AG10803 (cell line): ENCODE measurements around the gene SIGLEC11.
A peak's percentile ranks its signal among the peaks of the same experiment; 100 is the strongest.

Experiments used
- DNase-seq: peaks from one replicate; pipeline ENCODE4 v3.0.0; 2010; ENCODE audit warnings: low read depth
- H3K4me3 ChIP-seq: 2 replicates; pipeline ENCODE4 v1.5.1; 2011; ENCODE audit warnings: mild to moderate bottlenecking, low read length, control low read depth
- TF ChIP-seq, protein P1 (sequence below): conservative IDR thresholded peaks from 2 replicates; pipeline ENCODE4 v1.5.1; 2011; ENCODE audit warnings: mild to moderate bottlenecking, low read length, control low read depth, inconsistent platforms

SIGLEC11 gene

DNA sequence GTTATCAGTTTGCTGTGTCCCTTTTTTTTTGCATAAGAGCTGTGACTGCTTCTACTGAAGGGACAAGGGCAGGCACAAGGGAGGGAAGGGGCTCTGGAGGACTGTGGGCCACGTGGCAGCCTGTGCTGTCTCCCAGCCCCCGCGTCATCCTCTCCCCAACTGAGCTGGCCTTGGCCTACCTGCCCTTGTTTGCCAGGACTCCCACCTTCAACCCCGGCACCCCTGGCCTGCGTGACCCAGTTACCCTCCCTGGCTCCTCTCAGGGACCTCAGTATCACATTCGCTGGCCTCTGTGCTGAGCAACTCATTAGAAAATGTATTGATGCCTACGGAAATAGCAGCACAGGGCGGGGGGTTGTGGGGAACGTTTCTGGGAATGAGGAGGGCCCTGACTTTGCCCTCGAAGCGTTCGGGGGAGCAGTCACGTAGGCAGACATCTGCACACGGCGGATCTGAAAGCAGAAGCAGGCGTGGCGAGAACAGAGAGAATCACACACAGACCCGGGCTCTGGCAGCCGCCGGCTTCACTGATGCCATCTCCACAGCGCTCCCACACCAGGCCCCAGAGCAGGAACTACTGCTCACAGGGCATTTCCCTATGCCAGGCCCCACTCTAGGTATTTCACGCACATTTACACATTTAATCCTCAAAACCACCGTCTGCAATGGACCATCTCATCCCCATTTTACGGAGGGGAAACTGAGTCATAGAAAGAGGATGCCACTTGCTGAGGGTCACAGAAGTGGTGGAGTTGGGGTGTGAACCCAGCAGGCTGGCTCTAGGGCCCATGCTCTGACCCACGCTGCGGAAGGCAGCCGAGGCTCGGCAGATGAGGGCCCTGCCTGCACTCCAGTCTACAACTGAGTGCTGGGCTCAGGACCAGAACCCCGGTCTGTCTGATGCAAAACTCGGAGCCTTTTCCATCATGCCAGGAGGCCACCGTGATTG is 37.6 kb downstream of the SIGLEC11 start:
- no peak overlapping the region for H3K4me3 ChIP-seq
- TF ChIP-seq, protein P1, sequence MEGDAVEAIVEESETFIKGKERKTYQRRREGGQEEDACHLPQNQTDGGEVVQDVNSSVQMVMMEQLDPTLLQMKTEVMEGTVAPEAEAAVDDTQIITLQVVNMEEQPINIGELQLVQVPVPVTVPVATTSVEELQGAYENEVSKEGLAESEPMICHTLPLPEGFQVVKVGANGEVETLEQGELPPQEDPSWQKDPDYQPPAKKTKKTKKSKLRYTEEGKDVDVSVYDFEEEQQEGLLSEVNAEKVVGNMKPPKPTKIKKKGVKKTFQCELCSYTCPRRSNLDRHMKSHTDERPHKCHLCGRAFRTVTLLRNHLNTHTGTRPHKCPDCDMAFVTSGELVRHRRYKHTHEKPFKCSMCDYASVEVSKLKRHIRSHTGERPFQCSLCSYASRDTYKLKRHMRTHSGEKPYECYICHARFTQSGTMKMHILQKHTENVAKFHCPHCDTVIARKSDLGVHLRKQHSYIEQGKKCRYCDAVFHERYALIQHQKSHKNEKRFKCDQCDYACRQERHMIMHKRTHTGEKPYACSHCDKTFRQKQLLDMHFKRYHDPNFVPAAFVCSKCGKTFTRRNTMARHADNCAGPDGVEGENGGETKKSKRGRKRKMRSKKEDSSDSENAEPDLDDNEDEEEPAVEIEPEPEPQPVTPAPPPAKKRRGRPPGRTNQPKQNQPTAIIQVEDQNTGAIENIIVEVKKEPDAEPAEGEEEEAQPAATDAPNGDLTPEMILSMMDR: no peak

DNA sequence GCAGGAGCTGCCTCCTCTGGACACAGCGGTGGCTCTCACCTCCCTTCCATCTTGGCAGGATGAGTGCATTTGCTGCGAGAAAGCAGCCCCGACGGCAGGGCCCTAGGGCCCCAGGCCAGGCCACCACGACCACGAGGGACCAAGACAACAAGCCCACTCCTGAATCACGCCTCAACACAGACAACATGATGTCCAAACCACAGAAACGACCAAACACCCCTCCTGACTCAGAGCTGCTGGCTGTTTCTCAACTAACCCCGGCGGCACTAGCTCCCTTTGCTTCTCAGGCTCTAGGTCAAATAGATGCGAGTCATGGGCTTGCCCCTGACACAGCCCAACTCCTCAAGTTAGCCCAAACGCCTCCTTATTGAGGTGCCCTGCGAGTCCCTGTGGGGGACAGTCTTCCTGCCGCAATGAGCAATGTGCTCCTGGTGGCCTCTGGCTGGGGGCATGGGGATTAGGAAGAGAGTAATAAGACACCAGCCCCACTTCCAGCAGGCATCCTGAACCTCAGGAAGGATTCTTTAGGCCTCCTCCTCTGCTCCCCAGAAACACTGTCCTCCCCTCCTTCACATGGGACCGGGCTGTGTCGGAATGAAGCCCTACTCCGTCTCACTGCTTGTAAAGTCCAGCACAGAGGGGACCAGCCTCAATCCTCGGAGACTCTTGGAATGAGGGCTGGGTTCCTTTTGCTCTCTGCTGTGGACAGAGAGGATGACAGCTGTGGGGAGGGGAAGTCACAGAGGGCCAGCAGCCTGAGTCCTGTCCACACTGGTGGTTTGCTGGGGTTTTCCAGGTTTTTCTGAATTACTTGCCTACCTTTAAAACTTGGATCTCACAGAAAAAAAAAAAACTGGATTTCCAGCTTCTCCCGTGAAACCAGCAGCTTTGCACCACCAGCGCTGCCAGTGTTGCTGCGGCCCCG is 38.8 kb downstream of the SIGLEC11 start:
- H3K4me3 ChIP-seq: no peak overlapping the region
- DNase-seq: peak; percentile 81
- TF ChIP-seq, protein P1: no peak

More for the DNA sequence above, 37.6 kb downstream of the SIGLEC11 start:
- DNase-seq: no peak

DNA sequence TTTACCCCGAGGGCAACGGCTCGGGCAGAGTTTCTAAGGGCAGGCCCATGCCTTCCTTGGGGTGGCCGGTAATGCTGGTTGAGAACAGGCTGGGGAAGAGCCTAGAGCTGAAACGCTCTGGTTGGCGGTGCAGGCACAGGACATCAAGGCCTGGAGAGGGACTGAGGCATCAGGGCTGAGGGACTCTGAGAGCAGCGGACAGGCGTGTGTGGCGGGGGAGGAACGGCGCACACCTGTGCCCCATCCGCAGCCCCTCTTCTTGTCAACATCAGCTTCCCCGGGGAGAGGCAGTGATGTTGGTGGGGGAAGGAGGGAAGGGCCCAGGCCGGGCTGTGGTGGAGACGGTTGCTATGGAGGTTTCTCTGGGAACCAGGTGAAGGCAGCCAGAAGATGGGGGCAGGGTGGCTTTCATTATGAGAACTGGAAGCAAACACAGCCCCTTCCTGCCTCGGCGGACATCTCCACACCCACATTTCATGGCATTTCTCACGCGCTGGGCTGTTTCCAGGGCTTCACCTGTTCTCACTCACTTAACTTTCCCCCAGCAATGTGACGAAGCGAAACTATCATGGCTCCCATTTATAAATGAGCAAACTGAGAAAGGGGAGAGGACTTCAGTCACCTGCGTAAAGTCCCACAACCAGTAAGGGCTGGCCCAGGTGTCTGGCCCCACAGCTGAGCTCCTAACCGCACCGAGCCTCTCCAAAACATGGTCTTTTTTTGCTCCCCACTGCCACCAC is 40.2 kb downstream of the SIGLEC11 start:
- no peak overlapping the region for H3K4me3 ChIP-seq
- DNase-seq: no peak
- TF ChIP-seq, protein P1: no peak

DNA sequence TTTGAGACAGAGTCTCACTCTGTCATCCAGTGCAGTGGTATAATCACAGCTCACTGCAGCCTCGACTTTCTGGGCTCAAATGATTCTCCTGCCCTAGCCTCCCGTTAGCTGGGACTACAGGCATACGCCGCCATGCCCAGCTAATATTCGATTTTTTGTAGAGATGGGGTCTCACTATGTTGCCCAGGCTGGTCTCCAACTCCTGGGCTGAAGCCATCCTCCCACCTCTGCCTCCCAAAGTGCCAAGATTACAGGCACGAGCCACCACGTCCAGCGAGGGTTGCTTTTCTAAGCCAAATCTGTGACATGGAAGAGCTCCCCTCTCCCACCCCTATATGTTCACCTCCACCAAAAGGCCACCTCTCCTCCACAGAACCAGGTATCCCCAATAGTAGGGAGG is 42.9 kb downstream of the SIGLEC11 start:
- DNase-seq: no peak
- no peak overlapping the region for H3K4me3 ChIP-seq
- TF ChIP-seq, protein P1: no peak

DNA sequence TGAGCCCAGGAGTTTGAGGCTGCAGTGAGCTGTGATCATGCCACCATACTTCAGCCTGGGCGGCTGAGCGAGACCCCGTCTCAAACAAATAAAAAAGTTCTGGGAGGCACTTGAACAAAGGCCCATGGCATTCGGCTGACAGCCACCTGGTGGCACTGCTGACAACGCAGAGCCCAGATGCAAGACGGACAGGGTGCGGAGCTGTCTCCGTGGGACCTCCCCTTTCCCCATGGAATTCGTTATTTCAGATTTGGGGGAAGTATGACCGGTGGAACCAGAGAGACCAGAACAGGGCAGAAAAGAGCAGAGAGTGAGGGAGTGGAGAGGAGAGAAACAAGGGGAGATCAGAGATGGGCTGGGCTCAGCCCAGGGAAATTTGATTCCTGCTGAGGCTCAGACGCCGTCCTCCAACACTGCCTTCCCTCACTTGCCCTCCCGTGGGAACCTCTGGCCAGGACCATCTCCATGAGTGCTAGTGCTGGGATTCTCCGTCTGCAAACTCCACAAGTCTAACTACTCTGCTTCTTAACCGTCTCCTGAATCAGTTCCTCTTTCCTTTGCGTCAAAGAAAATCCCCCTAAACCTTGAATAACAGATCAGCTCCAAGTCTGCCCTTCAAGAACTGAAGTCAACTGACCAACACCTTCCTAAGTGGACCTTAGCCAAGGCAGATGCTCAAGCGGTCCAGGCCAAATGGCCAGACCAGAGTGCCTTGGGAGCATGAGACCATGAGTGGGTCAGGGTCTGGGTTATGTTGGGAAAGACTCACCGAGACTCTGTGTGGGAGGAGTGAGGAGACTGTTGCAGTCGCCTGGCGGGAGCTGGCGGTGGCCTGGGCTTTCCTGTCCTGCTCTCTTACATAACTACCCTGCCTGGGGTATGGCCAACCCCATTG is 43.9 kb downstream of the SIGLEC11 start:
- no peak for DNase-seq
- no peak overlapping the region for H3K4me3 ChIP-seq
- TF ChIP-seq, protein P1: no peak

DNA sequence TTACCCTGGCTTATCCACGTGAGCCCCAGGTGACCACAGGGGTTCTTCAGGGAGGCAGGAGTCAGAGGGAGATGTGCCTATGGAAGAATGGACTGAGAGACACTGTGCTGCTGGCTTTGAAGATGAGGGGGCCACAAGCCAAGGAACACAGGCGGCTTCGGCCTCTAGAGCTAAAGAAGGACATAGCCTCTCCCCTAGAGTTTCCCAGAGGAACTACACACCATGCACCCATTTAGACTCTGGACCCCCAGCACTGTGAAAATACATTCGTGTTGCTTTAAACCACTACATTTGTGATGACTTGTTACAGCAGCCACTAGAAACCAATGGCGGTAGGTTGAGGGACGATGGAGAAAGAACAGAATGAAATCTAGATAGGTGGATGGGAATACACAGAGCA is 45.7 kb downstream of the SIGLEC11 start:
- TF ChIP-seq, protein P1: peak; percentile 3; the same call in 1 of the 2 replicates
- H3K4me3 ChIP-seq: no peak overlapping the region
- DNase-seq: no peak
